ENCODE measurements around the gene RABAC1. TPM values are rescaled to one million over a fixed set of nuclear protein-coding genes. Genes with fewer than 3 reads are reported as not detected.

The RABAC1 gene
- total RNA-seq, 1 experiment from 2014 or later = 137 TPM

DNA sequence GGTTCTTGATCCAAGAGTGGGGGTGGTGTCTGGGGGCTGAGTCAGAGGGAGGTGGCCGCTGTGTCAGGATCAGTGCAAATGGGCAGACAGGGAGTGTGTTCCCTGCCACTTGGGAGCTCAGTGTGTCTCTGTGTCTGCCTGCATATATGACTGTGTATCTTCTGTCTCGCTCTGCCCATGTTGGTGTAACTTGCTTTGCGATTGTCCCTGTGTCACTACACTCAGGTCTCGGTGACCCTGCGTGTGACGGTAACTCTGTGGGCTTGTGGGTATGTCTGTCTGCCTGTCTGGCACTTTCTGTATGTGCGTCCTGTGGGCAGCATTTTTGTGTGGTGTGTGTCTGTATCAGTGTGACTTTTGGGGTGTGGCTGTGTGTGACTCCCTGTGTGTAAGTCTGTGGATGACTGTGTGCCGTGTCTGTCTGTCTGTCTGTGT, 22.7 kb downstream of the RABAC1 start:
- in situ Hi-C loops (cut with HindIII; ENCODE audit: low pct_unique_long_range_greater_than_20kb, low sequenced_read_pairs) = no loop called here
- DNase-seq (ENCODE audit: low read depth, low spot score) = no peak

GRCh38 chr19:41935760-41936415, 23.2 kb downstream of the RABAC1 start:
- no peak for DNase-seq (ENCODE audit: low read depth, low spot score)
- in situ Hi-C loops (cut with HindIII; ENCODE audit: low pct_unique_long_range_greater_than_20kb, low sequenced_read_pairs) = no loop called here

DNA sequence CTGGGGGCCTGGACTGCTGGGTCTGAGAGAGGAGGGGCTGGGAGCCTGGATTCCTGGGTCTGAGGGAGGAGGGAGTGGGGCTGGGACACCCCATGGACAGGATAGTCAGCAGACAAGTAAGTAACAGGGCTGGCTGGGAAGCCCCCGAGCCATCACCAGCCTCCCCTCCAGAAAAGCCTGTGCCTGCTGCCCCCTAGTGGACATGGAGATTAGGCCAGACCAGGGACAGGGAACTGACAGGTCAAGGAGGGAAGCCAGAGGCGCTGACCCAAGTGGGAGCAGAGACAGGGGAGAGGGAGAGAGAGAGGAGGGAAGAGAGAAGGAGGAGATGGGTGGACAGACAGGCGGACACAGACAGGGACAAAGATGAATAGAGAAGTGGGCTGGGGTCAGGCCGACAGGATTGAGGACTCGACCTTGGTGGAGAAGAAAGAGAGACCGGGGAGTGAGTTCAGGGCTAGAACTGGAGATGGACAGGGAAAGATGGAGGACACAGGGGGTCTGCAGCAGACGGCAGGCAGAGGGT, 24.2 kb downstream of the RABAC1 start:
- peak; percentile 78 for DNase-seq (ENCODE audit: low read depth, low spot score)
- in situ Hi-C loops (cut with HindIII; ENCODE audit: low pct_unique_long_range_greater_than_20kb, low sequenced_read_pairs) = no loop called here

DNA sequence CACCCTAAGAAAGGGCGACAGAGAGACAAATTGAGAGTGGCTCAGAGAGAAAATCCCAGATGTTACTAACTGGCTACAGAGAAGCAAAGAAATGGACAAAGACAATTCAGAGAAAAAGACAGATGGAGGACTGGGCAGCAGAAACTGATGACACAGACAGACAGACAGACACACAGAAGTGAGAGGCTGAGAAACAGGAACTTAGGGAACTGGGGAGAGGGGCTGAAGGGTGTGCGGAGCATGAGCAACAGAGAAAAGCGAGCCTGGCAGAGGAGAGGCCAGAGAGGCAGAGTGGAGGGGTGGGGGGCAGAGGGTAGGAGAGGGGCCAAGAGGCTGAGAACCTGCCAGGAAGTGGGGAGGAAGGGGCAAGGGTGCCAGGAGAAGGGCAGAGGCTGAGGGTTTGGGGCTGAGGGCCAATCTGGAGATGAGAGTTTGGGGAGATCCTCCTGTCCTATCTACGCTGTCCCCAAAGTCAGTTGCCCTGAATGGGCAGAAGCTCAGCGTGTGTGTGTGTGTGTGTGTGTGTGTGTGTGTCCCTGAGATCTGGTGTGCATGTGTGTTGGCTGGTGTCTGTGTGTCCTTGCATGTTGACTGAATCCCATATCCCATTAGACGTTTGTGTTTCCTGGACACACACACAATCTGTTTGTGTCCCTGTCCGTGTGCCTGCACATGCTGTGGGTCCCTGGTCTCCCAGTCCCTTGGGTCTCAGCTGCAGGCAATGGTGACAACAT, 25.3 kb downstream of the RABAC1 start:
- no peak for DNase-seq (ENCODE audit: low read depth, low spot score)
- in situ Hi-C loops (cut with HindIII; ENCODE audit: low pct_unique_long_range_greater_than_20kb, low sequenced_read_pairs) = no loop called here

DNA sequence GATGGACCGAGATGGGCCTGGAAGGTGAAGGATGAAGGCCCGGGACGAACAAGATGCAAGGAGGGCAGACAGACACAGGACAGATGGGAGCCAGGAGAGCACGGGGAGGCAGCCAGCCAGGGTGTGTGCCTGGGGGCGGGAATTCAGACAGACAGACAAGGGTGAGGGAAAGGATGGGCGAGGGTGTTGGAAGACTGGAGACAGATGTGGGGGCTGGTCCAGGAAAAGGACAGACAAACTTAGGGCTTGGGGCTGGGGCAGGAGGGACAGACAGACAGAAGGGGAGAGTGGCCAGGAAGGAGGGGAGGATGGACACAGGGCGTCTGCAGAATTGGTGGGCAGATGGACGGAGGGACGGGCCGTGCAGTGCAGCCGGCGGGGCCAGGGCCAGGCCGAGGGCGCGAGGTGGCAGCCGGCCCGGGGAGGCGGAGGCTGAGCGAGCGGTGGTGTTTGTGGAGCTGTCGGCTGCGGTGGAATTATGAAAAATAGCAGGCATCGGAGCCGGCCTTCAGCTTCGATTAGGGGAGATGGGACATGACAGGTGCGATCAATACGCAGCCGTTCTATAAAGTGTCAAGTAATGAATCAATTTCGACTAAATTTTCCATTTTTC, 26.3 kb downstream of the RABAC1 start:
- no peak for DNase-seq (ENCODE audit: low read depth, low spot score)
- in situ Hi-C loops (cut with HindIII; ENCODE audit: low pct_unique_long_range_greater_than_20kb, low sequenced_read_pairs) = no loop called here

DNA sequence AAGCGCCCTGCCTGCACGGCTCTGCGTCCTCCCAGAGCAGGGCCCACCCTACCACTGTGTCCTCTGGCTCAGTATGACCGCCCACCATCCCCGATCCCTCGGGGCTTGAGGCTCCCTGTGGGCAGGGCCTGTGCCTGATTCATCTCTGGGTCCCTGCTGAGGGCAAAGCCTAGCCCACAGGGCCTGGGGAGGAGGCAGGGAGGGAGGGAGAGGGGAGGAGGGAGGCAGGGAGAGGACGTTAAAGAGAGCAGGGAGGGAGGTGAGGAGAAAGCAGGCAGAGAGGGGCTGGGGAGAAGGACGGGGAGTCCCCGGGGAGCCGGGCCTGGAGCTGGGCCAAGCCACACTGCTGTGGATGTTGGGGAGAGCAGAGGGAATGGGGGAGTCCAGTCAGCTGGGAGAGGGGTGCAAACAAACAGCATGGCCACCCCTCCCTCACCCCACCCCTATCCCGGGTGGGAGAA, 26.8 kb downstream of the RABAC1 start:
- no peak for DNase-seq (ENCODE audit: low read depth, low spot score)
- in situ Hi-C loops (cut with HindIII; ENCODE audit: low pct_unique_long_range_greater_than_20kb, low sequenced_read_pairs) = no loop called here

DNA sequence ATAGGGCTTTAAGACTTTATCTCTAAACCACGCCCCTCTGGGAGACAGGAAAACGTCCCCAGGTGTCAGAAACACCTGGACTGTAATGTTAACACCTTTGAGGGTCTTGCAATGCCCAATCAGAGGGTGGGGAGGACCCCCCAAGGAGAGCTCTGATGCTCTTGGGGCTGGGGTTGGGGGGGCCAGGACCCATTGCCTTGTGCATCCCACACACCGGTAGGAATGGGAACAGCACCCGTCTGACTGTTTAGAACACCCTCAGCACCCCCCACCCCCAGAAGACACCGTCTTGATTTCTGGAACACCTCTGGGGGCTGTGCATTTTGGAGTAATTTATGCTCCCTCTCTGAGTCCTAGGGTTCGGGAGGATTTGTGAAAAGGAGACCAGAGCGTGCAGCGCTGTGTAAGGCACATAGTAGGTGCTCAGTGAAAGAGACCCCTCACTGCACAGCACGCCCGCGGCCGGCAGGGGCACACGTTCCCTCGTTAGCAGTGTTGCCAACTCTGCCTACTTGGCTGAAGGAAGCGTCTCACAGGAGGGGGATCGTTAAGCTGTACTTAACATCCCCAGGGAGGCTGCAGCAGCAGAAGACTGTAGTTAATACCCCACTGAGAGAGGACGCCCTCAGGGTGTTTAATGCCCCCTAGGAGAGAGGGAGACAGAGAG, 28.1 kb downstream of the RABAC1 start:
- in situ Hi-C loops (cut with HindIII; ENCODE audit: low pct_unique_long_range_greater_than_20kb, low sequenced_read_pairs) = no loop called here
- peak; percentile 12 for DNase-seq (ENCODE audit: low read depth, low spot score)

GRCh38 chr19:41930322-41930722, 28.8 kb downstream of the RABAC1 start:
- DNase-seq (ENCODE audit: low read depth, low spot score) = no peak
- in situ Hi-C loops (cut with HindIII; ENCODE audit: low pct_unique_long_range_greater_than_20kb, low sequenced_read_pairs) = no loop called here

DNA sequence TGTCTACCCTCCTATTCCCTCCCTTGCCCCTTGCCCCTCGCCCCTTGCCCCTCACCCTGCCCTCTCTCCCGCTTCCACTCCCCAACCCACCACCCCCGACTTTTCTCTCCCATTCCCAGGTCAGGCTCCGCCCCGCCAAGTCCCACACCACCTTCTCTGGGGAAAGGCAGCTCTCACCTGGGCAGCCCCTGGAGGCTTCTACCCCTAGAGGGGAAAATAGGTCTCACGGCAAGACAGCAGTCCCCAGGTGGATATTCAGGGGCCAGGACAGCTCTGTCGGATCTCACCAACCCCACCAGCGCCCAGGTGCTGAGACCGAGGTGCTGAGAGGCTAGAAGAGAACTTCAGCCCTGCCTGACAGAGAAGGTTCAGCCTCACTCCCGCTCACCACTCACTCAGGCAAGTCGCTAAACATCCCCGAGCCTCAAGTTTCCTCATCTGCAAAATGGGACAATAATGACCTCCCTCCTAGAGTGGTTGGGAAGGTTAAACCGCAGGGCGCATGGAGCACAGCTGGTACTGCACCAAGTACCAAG, 29.5 kb downstream of the RABAC1 start:
- in situ Hi-C loops (cut with HindIII; ENCODE audit: low pct_unique_long_range_greater_than_20kb, low sequenced_read_pairs) = no loop called here

GRCh38 chr19:41928754-41929535, 30.2 kb downstream of the RABAC1 start:
- DNase-seq (ENCODE audit: low read depth, low spot score) = no peak
- in situ Hi-C loops (cut with HindIII; ENCODE audit: low pct_unique_long_range_greater_than_20kb, low sequenced_read_pairs) = no loop called here

More for the DNA sequence above, 29.5 kb downstream of the RABAC1 start:
- DNase-seq (ENCODE audit: low read depth, low spot score) = no peak

- in situ Hi-C loops (cut with HindIII; ENCODE audit: low pct_unique_long_range_greater_than_20kb, low sequenced_read_pairs) = no loop called here
- DNase-seq (ENCODE audit: low read depth, low spot score) = no peak
Observed at GRCh38 chr19:41928221-41928683, 30.9 kb downstream of the RABAC1 start, which contains the start of gene ERFL. ERFL (minus strand) TSS chr19:41928449; CDS start chr19:41912919, 15,530 bp downstream.

GRCh38 chr19:41927497-41928192, 31.5 kb downstream of the RABAC1 start:
- no peak for DNase-seq (ENCODE audit: low read depth, low spot score)
- in situ Hi-C loops (cut with HindIII; ENCODE audit: low pct_unique_long_range_greater_than_20kb, low sequenced_read_pairs) = no loop called here

- no peak for DNase-seq (ENCODE audit: low read depth, low spot score)
- in situ Hi-C loops (cut with HindIII; ENCODE audit: low pct_unique_long_range_greater_than_20kb, low sequenced_read_pairs) = no loop called here
Observed at GRCh38 chr19:41926763-41927496, 32.2 kb downstream of the RABAC1 start.

GRCh38 chr19:41926028-41926762, 32.9 kb downstream of the RABAC1 start:
- DNase-seq (ENCODE audit: low read depth, low spot score) = no peak
- in situ Hi-C loops (cut with HindIII; ENCODE audit: low pct_unique_long_range_greater_than_20kb, low sequenced_read_pairs) = no loop called here

All from SK-MEL-5 (cell line).